ENCODE measurements around the gene PUS1. TPM values are rescaled to one million over a fixed set of nuclear protein-coding genes. Genes with fewer than 3 reads are reported as not detected.

PUS1 gene
- total and polyA plus RNA-seq, 4 donors: 6.8 to 35.6 (median 29.8) TPM

DNA sequence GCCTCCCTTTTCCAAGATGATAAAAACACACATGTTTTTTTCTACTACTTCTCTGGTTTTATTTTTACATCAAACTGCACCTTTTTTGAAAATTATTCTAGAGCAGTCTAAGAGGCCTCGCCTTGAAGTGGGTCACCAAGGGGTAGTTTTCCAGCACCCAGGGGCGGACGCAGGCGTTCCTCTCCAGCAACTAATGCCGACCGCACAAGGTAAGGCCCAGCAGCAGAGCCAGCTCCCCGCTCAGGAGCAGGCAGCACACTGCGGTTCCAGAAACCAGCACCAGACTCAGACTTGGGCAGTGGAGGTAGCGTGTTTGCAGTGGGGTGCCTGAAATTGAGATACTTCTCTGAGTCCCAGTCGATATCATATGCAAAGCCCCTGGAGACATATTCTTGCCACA lies 52.3 kb downstream of the PUS1 start:
- Histone ChIP-seq H3K36me3 (ENCODE audit: control insufficient read depth in 4 of 4, insufficient read depth in 4 of 4, low read length in 4 of 4) (peaks cover 0 to 34% (median 24%) of the 10 kb centered on the region in 4 donors), H3K4me3 (no peak overlapping the region), H3K27ac (ENCODE audit: low read depth in 1 of 2, low read length in 1 of 2) (no peak overlapping the region), H3K4me1 (ENCODE audit: control insufficient read depth in 5 of 5, insufficient read depth in 5 of 5, low read length in 5 of 5) (no peaks in the 10 kb centered on the region), H3K27me3 (ENCODE audit: control insufficient read depth in 3 of 3, insufficient read depth in 3 of 3, low read length in 2 of 3) (no peaks in the 10 kb centered on the region), H3K9me3 (ENCODE audit: control insufficient read depth in 4 of 4, insufficient read depth in 3 of 4, low read length in 3 of 4) (peaks cover 0 to 2% (median 0%) of the 10 kb centered on the region in 4 donors), H3K9ac (ENCODE audit: insufficient read depth in 1 of 2, low read length in 2 of 2) (no peak overlapping the region)
- no peak for ATAC-seq (ENCODE audit: insufficient read depth, low FRiP score)
- DNase-seq: no peak
- WGBS, 2 donors: 97 to 98% methylated on average over 10 of the region's 10 CpGs
- TF ChIP-seq, protein P1, sequence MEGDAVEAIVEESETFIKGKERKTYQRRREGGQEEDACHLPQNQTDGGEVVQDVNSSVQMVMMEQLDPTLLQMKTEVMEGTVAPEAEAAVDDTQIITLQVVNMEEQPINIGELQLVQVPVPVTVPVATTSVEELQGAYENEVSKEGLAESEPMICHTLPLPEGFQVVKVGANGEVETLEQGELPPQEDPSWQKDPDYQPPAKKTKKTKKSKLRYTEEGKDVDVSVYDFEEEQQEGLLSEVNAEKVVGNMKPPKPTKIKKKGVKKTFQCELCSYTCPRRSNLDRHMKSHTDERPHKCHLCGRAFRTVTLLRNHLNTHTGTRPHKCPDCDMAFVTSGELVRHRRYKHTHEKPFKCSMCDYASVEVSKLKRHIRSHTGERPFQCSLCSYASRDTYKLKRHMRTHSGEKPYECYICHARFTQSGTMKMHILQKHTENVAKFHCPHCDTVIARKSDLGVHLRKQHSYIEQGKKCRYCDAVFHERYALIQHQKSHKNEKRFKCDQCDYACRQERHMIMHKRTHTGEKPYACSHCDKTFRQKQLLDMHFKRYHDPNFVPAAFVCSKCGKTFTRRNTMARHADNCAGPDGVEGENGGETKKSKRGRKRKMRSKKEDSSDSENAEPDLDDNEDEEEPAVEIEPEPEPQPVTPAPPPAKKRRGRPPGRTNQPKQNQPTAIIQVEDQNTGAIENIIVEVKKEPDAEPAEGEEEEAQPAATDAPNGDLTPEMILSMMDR (IDR thresholded peaks at IDR 0.05; ENCODE audit: control extremely low read depth, extremely low read depth): no peak

DNA sequence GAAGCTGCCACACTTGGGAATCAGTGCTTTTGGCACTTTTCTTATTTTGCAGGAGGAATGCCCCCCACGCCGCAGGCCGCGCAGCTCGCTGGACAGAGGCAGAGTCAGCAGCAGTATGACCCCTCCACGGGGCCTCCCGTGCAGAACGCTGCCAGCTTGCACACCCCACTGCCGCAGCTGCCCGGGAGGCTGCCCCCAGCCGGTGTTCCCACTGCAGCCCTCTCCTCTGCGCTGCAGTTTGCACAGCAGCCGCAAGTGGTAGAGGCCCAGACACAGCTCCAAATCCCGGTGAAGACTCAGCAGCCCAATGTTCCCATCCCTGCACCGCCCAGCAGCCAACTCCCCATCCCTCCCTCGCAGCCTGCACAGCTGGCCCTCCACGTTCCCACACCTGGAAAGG lies 53.0 kb downstream of the PUS1 start:
- DNase-seq: no peak
- no peaks in the 10 kb centered on the region for H3K4me1 ChIP-seq (ENCODE audit: control insufficient read depth in 5 of 5, insufficient read depth in 5 of 5, low read length in 5 of 5)
- TF ChIP-seq, protein P1 (IDR thresholded peaks at IDR 0.05; ENCODE audit: control extremely low read depth, extremely low read depth): no peak
- no peak for ATAC-seq (ENCODE audit: insufficient read depth, low FRiP score)
- no peaks in the 10 kb centered on the region for H3K27me3 ChIP-seq (ENCODE audit: control insufficient read depth in 3 of 3, insufficient read depth in 3 of 3, low read length in 2 of 3)
- H3K36me3 ChIP-seq (ENCODE audit: control insufficient read depth in 4 of 4, insufficient read depth in 4 of 4, low read length in 4 of 4): peaks cover 0 to 40% (median 27%) of the 10 kb centered on the region in 4 donors
- no peak overlapping the region for H3K27ac ChIP-seq (ENCODE audit: low read depth in 1 of 2, low read length in 1 of 2)
- no peaks in the 10 kb centered on the region for H3K9me3 ChIP-seq (ENCODE audit: control insufficient read depth in 4 of 4, insufficient read depth in 3 of 4, low read length in 3 of 4)
- no peak overlapping the region for H3K9ac ChIP-seq (ENCODE audit: insufficient read depth in 1 of 2, low read length in 2 of 2)
- 96 to 99% methylated on average over 17 of the region's 17 CpGs for WGBS, 2 donors
- no peak overlapping the region for H3K4me3 ChIP-seq

DNA sequence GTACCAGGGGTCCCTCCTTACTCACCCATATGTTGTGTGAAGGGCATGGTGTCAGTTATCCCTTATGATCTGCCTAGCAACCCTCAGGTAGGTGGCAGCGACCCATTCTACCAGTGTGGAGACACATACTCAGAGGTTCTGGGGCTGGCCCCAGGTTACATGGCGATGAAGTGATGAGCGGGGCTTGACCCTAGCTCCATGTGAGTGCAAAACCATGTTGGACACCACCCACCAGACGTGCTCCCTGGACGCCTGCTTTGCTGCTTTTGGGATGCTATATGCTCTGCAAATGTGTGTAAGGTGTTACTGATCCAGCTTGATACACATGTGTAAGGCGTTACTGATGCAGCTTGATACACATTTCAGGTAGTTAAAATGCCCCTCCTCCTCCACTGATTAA lies 54.0 kb downstream of the PUS1 start:
- Histone ChIP-seq H3K9ac (ENCODE audit: insufficient read depth in 1 of 2, low read length in 2 of 2) (no peak overlapping the region), H3K9me3 (ENCODE audit: control insufficient read depth in 4 of 4, insufficient read depth in 3 of 4, low read length in 3 of 4) (no peaks in the 10 kb centered on the region), H3K36me3 (ENCODE audit: control insufficient read depth in 4 of 4, insufficient read depth in 4 of 4, low read length in 4 of 4) (peaks cover 5 to 43% (median 29%) of the 10 kb centered on the region in 4 donors), H3K27ac (ENCODE audit: low read depth in 1 of 2, low read length in 1 of 2) (no peak overlapping the region), H3K27me3 (ENCODE audit: control insufficient read depth in 3 of 3, insufficient read depth in 3 of 3, low read length in 2 of 3) (no peaks in the 10 kb centered on the region), H3K4me3 (no peak overlapping the region), H3K4me1 (ENCODE audit: control insufficient read depth in 5 of 5, insufficient read depth in 5 of 5, low read length in 5 of 5) (no peaks in the 10 kb centered on the region)
- WGBS, 2 donors: 97 to 98% methylated on average over 6 of the region's 6 CpGs
- DNase-seq (no peak), ATAC-seq (ENCODE audit: insufficient read depth, low FRiP score) (no peak)
- TF ChIP-seq, protein P1 (IDR thresholded peaks at IDR 0.05; ENCODE audit: control extremely low read depth, extremely low read depth): no peak

DNA sequence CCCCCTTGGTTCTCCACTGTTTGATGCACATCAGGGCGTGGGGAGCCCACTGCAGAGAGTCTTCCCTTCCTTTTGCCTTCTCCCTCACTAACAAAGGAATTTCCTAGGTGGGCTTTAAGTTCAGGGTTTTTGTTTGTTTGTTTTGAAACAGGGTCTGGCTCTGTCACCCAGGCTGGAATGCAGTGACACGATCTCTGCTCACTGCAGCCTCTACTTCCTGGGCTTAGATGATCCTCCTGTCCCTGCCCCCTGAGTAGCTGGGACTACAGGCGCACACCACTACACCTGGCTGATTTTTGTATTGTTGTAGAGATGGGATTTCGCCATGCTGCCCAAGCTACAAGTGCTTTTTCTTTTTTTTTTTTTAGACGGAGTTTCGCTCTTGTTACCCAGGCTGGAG lies 54.5 kb downstream of the PUS1 start:
- no peaks in the 10 kb centered on the region for H3K27me3 ChIP-seq (ENCODE audit: control insufficient read depth in 3 of 3, insufficient read depth in 3 of 3, low read length in 2 of 3)
- WGBS, 2 donors: 88 to 91% methylated on average over 6 of the region's 6 CpGs
- TF ChIP-seq, protein P1 (IDR thresholded peaks at IDR 0.05; ENCODE audit: control extremely low read depth, extremely low read depth): no peak
- peaks cover 9 to 44% (median 31%) of the 10 kb centered on the region in 4 donors for H3K36me3 ChIP-seq (ENCODE audit: control insufficient read depth in 4 of 4, insufficient read depth in 4 of 4, low read length in 4 of 4)
- ATAC-seq (ENCODE audit: insufficient read depth, low FRiP score): no peak
- no peak overlapping the region for H3K9ac ChIP-seq (ENCODE audit: insufficient read depth in 1 of 2, low read length in 2 of 2)
- H3K27ac ChIP-seq (ENCODE audit: low read depth in 1 of 2, low read length in 1 of 2): no peak overlapping the region
- H3K9me3 ChIP-seq (ENCODE audit: control insufficient read depth in 4 of 4, insufficient read depth in 3 of 4, low read length in 3 of 4): no peaks in the 10 kb centered on the region
- no peak for DNase-seq
- no peaks in the 10 kb centered on the region for H3K4me1 ChIP-seq (ENCODE audit: control insufficient read depth in 5 of 5, insufficient read depth in 5 of 5, low read length in 5 of 5)
- H3K4me3 ChIP-seq: no peak overlapping the region
